NCI-H510A treated with DMSO at 0.1 percent for 48 hours (cell line): ENCODE measurements around the gene MYO3A.
"Not testable (repeated sequence)": the region's sequence is repeated elsewhere in the genome, so short reads cannot be mapped to it uniquely, and the experiment has no call there.

ENCODE experiments used
- DNase-seq: peaks from one replicate; lab custom pipeline; 2025; lab: John Stamatoyannopoulos, UW

The MYO3A gene

DNA sequence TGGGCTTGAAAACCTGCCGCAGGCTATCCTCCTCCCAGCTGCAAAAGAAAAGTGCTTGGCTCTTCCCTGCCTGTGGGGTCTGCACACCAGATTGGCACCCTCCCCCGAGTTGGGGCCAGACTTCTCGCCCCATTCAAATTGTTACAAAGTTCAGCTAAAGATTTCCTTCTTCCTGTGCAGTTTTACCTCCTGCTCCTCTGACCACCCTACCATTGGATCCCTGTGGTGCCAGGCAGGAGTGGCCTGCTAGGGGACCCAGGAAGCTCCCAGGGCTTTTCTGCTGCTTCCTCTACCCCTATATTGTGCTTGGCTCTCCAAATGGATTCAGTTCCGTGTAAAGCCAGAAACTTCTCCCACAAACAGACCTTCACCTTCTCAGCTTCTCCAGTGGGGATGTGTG lies 147.4 kb downstream of the MYO3A start:
- no peak for DNase-seq

GRCh38 chr10:26085549-26085948 lies 151.5 kb downstream of the MYO3A start:
- DNase-seq = no peak

GRCh38 chr10:26087666-26088065 lies 153.6 kb downstream of the MYO3A start:
- no peak for DNase-seq

DNA sequence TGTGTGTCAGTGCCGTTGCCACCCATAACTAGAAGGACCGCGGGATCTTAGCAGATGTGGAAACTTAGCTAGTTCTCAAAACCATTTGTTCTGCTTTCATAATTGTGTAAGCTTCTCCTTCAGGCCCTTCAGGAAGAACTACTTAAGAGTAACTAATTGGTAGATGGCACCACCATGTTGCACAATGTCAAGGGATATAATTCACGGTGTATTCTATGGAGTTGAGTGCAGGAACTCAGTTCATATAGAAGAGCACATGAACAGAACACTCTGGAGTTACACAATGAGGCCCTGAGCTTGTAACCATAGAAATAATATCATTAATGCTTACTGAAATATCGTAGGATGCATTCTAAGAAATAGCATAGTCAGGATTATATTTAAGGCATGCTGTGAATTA lies 156.0 kb downstream of the MYO3A start:
- no peak for DNase-seq

DNA sequence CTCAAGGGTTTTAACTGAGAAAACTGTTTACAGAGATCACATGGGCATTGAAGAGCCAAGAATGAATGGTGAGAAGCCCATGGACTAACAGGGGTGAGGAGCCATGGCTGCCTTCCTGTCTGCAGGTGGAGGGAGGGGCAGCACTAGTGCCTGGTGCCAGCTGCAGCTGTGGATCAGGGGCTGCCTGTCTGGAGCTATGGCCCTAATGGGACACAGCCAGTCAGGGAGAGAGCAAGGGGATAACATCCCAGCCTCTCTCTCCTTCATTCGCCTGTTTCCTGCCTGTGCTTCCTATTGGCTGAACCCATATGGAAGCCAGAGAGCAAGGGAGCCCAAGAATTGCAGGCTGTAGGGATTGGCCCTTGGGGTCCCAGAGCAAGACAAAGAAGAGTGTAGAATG lies 156.7 kb downstream of the MYO3A start:
- DNase-seq = no peak

DNA sequence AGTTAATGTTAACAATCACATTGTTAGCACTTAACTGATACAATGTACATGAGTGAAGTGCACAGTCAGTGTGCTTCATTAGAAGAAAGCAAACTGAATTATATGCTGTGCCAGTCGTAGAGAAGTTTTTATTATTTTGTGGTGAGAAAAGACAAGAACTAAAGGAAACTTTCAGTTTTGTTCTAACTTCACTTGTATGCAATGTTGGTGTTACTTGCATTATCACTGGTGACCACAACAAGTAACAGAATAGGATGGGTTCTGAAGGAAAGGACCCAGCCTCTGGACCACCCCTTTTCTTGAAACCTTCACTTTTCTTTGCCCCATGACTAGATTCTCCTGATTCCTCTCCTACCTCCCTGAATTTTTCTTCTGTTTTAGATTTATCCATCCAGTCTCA lies 159.2 kb downstream of the MYO3A start:
- DNase-seq = no peak

- DNase-seq = no peak
Measured at GRCh38 chr10:26095781-26096180, 161.8 kb downstream of the MYO3A start.

DNA sequence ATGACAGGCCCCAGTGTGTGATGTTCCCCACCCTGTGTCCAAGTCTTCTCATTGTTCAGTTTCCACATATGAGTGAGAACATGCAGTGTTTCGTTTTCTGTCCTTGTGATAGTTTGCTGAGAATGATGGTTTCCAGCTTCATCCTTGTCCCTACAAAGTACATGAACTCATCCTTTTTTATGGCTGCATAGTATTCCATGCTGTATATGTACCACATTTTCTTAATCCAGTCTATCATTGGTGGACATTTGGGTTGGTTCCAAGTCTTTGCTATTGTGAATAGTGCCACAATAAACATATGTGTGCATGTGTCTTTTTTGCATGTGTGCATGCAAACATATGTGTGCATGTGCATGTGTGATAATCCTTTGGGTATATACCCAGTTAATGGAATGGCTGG lies 163.5 kb downstream of the MYO3A start:
- not testable (repeated sequence) for DNase-seq

- DNase-seq = no peak
Measured at GRCh38 chr10:26112532-26112931, 178.5 kb downstream of the MYO3A start.

- DNase-seq = no peak
Measured at GRCh38 chr10:26138613-26139012, 204.6 kb downstream of the MYO3A start.

- no peak for DNase-seq
Measured at GRCh38 chr10:26156019-26156418, 222.0 kb downstream of the MYO3A start.

GRCh38 chr10:26157734-26158133 lies 223.7 kb downstream of the MYO3A start:
- DNase-seq = no peak

GRCh38 chr10:26169466-26169865 lies 235.4 kb downstream of the MYO3A start:
- no peak for DNase-seq

DNA sequence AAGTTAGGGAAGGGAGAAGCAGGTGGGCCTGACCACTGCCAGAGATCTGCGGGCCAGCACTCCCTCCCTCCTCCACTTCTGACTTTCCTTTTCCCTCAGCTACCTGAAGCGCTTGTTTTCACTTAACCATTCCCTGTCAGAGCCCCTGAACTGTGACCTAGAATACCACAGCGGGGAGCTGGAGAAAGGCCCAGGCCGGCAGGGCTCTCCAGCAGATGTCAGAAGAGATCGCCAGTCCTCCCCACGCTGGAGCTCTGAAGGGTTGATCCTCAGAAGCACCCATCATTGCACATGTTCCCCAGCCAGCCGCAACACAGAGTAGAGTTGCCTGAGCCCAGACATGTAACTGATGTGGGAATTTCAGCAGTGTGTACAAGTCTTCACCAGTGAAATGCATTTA lies 238.1 kb downstream of the MYO3A start:
- DNase-seq = no peak

- DNase-seq = no peak
Measured at GRCh38 chr10:26173837-26174236, 239.8 kb downstream of the MYO3A start.

GRCh38 chr10:26177341-26177740 lies 243.3 kb downstream of the MYO3A start:
- no peak for DNase-seq

DNA sequence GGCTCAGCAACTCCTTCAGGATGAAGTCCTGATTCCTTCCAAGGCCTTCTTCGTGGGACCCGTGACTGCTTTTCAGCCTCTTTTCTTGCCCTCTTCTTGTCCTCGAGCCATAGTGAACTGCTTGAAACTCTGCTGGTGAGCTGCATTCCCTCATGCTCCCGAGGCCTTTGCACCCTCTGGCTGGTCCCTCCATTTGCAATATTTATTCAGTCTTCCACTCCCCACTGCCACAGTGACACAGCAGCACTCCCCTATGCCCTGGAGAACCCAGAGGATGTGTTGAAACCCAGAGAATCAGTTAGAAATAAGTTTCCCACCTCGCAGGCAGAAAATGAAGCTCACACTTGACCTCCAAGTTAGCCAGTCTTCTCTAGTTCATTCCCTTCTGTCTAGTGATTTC lies 260.2 kb downstream of the MYO3A start:
- no peak for DNase-seq

DNA sequence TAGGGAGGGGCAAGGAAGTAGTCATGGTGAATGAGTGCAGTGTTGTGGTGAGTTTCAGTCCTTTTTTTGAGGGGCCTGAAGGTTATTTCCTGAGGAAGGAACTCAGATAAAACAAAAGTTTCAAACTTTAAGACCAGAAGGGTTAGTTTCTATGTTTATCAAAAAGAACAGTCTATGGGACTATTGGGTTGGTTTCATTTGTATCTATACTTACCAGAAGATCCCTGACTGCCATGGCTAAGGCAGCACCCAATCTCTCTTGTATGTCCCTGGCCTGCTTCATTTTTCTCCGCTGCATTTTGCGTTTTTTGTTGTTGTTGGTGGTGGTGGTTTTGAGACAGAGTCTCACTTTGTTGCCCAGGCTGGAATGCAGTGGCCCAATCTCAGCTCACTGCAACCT lies 263.2 kb downstream of the MYO3A start:
- DNase-seq = no peak

GRCh38 chr10:26198119-26198518 lies 264.1 kb downstream of the MYO3A start:
- DNase-seq = no peak

DNA sequence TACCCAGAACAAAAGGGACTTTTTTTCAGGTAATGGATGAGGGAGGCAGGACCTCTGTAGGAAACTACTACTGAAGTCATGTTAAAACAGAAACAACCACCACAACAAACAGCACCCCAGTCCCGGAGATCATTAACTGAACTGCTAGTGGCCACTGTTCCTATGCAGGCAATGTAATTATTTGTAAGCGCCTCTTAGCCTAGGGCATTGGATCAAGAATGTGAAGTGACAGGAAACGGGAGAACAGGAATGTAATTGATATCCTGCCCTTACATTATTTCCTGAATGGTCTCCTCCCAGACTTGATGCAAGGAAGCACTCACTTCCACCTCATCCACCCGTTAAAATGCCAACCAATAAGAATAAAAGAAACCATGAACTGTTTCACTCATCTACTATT lies 265.8 kb downstream of the MYO3A start:
- DNase-seq = no peak

- DNase-seq = no peak
Measured at GRCh38 chr10:26205223-26205622, 271.2 kb downstream of the MYO3A start.

DNA sequence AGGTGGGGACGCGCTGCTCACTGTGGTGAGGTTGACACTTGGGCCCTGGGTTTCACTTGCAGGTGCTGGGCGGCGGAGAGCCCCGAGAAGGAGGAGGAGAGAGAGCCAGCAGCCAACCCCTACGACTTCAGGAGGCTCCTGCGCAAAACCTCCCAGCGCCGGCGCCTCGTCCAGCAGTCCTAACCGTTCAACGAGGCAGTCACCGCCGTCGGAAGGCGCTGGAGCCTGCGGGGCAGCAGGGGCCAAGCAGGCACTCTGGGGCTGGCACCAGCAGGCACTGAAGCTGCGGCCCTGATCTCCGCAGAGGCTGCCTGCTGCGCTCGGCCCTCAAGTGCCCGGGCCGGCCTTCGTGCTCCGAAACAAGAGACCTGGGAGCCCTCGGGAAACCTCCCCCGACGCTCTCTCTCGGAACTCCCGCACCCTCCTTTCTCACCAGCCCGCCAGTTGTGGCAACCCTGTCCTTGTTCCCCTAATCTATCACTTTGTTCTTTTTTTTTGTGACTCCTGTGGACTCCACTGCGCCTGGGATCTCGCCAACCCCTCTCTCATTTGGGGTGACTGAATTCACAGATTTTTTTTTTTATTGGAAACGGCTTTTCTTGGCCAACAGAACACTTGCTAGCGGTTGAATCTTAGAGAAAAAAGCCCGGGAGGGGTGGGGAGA lies 277.9 kb downstream of the MYO3A start:
- DNase-seq = no peak

- DNase-seq = no peak
Measured at GRCh38 chr10:26212511-26212910, 278.5 kb downstream of the MYO3A start.

DNA sequence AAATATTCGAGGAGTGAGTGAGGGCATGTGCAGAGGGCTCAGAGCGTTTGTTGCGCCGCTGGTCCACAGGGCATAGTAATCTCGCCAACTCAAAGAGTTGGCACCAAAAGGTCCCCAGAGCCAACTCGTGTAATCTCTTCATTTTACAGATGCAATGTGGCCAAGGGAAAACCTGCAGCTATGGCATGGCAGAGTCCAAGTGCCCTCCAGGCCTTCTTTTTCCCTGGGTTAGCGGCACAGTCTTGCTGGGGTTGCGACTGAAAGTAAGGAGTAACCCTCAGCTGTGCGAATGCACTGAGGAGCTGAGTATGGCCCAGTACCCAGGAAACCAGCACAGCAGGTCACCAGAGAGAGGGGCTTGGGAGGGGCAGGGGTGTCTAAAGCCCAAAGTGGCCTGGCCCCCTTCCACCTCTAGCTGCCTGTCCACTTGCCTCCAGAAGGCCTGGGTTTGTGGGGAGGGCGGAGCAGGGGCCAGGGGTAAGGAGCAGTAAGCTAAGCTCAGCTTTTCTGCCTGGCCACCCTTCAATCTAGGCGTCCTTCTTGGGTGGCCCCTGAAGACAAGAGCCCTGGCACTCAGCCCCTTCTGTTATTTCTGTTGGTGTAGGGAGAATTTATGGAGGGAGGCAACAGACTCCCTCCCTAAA lies 279.2 kb downstream of the MYO3A start:
- no peak for DNase-seq
